NOMO-1 treated with dmso at 0.1 percent for 144 hours (cell line): ENCODE results near the gene PLD4.
"Not testable (repeated sequence)": the region's sequence is repeated elsewhere in the genome, so short reads cannot be mapped to it uniquely, and the experiment has no call there.

ENCODE experiments used
- DNase-seq: peaks from one replicate; lab custom pipeline; 2025; ENCODE audit not compliant: unreplicated experiment; lab: John Stamatoyannopoulos, UW

The PLD4 gene

GRCh38 chr14:104939666-104940410 is 15.2 kb downstream of the PLD4 start:
- DNase-seq, result no peak

- DNase-seq, result no peak
These were observed 16.0 kb downstream of the PLD4 start for GRCh38 chr14:104940526-104941150.

GRCh38 chr14:104941508-104942365 is 17.1 kb downstream of the PLD4 start:
- DNase-seq, result no peak

- no peak for DNase-seq
These were observed 17.9 kb downstream of the PLD4 start for GRCh38 chr14:104942586-104942985.

- DNase-seq, result not testable (repeated sequence)
These were observed 18.7 kb downstream of the PLD4 start for GRCh38 chr14:104943216-104944015.

GRCh38 chr14:104944016-104944308 is 19.3 kb downstream of the PLD4 start:
- not testable (repeated sequence) for DNase-seq

- DNase-seq, result not testable (repeated sequence)
These were observed 19.9 kb downstream of the PLD4 start for GRCh38 chr14:104944436-104945205.

GRCh38 chr14:104945266-104945665 is 20.6 kb downstream of the PLD4 start:
- DNase-seq, result not testable (repeated sequence)

- DNase-seq, result not testable (repeated sequence)
These were observed 21.6 kb downstream of the PLD4 start for GRCh38 chr14:104945986-104946965.

- not testable (repeated sequence) for DNase-seq
These were observed 22.5 kb downstream of the PLD4 start for GRCh38 chr14:104947201-104947600.

GRCh38 chr14:104947881-104948735 is 23.4 kb downstream of the PLD4 start:
- not testable (repeated sequence) for DNase-seq

- no peak for DNase-seq
These were observed 24.0 kb downstream of the PLD4 start for GRCh38 chr14:104948736-104949031.

GRCh38 chr14:104949406-104949955 is 24.8 kb downstream of the PLD4 start:
- not testable (repeated sequence) for DNase-seq

- DNase-seq, result no peak
These were observed 25.3 kb downstream of the PLD4 start for GRCh38 chr14:104950021-104950420.

GRCh38 chr14:104950701-104951100 is 26.0 kb downstream of the PLD4 start:
- not testable (repeated sequence) for DNase-seq

- not testable (repeated sequence) for DNase-seq
These were observed 27.4 kb downstream of the PLD4 start for GRCh38 chr14:104951863-104952657.

GRCh38 chr14:104953097-104953496 is 28.4 kb downstream of the PLD4 start:
- no peak for DNase-seq
